Eye (tissue), 1 donor: ENCODE results near the gene NET1.

Experiments used
- DNase-seq: peaks from one replicate; pipeline ENCODE4 v3.0.0-alpha.2; 2015

NET1 gene

DNA sequence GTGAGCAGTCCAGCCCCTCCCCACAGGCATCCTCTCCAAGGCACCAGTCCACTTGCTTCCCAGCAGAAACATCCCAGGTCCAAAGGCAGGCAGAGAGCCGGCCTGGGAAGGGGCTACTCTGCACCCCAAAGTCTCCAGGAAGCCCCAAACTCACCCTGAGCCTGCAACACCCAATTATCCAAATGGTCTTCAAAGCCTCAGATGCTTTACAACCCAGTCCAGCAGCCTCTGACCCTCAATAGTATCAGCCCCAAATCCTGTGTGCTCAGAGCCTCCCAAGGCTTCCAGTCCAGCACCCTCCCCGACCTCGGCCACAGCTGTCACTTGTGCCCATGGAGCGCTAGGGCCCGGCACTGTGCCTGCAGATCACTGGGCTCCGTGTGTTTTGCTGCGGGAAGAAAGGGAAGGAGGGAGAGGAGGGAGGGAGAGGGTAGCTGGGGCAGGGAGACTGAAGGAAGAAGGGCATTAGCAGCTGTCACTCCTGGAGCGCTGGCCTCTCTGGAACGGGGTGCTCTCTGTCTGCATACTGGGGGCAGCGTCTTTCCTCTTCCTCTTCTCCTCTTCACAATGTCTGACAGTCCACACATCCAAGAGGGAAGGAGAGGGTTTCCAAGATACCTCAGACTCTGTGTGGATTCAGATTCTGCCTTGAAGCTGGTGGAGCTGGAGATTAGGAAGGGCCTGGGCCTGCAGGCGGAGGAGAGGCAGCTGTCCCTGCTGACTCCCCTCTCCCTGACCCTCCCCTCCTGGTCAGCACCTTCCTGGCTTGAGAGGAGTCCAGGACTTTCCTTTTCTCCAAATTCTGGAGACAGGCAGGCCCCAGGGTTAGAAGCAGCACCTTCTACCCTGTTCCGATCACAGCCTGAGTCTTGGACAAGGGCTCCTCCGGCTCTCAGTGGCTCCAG, 73.8 kb downstream of the NET1 start:
- no peak for DNase-seq

GRCh38 chr10:5486853-5487235, 74.5 kb downstream of the NET1 start:
- DNase-seq = no peak

DNA sequence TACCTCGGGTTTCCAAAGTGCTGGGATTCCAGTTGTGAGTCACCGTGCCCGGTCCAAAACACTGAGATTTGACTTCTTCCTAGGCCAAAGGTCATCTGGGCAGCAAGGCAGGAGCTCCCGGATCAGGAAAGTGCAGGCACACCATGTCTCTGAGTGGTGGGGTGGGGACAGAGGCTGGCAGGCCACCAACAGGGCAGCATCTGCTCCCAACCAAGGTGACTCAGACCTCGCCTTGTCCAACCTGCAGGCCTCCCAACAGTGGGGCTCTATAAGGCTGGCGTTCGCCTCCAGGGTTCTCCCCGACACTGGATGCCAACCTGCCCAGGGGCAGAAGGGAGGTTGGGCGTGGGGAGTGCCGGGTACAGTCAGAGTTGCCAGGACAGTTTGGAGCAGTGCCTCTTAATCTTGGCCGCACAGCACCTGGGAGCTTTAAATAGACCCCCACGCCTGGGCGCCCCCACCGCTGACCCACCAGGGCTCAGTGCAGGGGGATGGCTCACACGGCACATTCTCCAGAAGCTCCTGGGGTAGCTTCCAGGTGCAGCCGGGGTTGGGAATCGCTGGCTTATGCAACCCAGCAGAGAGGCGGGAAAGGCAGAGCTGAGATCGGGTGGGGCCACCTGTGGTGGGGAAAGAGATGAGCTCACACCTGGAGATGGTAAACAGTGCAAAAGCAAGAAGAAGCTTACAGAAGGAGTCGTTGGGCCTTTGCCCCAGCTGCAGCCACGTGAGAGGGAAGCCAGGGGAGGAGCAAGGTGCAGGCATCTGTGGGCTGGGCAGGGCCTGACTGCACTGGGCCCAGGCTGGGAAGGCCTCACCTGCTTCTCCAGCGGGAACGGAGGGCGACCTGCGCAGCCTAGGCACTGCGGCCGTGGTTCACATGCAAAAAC, 76.2 kb downstream of the NET1 start:
- no peak for DNase-seq

GRCh38 chr10:5490032-5490431, 77.7 kb downstream of the NET1 start:
- no peak for DNase-seq

DNA sequence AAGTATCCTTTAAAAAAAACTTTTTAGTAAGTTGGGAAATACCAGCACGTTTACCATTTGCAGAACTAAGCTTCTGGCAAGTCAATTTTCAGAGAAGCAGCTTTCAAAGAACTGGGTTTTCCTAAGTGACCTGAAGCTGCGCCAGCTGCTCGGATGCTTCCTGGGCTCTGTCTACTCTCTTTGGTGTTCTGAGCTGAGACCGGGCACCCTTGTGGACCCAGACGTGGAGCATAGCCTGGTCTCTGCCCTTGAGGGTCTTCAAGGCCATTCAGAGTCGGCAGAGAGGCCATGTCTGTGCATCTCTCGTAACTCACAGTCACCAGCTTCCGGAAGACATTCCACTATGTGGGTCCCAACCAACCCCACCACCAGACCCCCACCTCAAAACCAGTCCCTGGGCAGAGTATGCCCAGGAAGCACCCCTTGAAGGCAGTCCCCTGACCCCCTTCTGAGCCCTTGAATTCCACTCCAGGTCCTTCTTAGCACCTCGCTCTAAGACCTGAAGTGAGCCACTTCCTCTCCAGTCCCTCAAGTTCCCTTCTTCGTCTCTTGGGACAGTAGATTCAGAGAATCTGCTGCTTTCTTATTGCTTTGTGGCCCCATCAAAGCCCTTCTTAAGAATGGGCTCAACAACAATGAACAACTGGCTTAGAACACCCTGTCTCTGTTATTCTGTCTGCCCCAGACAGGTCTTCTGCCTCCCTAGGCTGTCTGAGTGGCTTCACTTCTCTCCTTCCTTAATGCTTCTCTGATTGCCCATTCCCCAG, 78.5 kb downstream of the NET1 start:
- DNase-seq = no peak

- no peak for DNase-seq
Measured at GRCh38 chr10:5491477-5491876, 79.1 kb downstream of the NET1 start.

GRCh38 chr10:5492322-5492855, 80.0 kb downstream of the NET1 start:
- no peak for DNase-seq

DNA sequence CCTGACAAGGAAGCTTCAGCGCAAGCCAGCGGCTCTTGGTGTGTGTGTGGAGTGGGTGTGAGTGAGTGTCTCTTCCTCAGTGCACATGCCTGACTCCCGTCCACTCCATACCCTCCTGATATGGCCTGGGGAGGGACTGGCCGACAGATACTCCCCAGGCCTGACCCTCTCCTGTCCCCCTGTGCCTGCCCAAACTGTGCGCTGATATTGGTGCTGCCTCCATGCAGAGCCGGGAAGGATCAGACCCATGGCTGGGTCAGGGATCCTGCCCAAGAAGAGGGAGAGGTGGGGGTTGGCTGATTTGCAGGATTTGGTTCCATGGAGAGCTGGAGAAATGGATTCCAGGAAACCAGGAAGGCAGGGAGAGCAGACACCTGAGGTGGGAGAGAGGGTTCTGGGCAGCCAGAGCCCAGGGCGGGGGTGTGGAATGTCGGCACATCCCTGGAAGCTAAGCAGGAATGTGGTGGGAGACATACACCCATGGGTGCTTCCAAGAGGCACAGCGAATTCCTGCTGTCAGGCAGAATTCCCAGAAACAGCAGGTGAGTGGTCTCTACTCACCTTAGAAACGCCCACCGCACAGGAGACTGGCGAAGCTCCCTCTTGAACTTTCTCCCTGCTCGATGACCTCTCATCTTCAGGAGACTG, 80.7 kb downstream of the NET1 start:
- no peak for DNase-seq

DNA sequence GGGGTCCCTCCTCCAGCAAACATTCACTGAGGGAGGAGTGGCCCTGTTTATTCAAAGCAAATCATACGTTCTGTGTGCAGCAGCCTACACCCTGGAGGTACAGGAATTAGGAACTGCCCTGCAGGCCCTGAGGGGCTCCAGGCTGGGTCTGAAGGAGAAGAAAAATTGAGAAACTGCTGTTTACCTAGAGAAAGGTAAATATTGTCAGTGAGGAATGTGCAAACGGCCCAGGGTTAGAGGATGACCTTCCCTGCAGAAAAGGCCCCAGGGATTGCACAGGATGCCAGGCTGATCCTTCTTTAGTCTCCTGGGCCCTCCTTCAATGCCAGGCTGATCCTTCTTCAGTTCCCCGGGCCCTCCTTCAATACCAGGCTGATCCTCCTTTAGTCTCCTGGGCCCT, 81.3 kb downstream of the NET1 start:
- no peak for DNase-seq

GRCh38 chr10:5494611-5495010, 82.3 kb downstream of the NET1 start:
- no peak for DNase-seq

GRCh38 chr10:5496261-5497250, 84.2 kb downstream of the NET1 start:
- no peak for DNase-seq

DNA sequence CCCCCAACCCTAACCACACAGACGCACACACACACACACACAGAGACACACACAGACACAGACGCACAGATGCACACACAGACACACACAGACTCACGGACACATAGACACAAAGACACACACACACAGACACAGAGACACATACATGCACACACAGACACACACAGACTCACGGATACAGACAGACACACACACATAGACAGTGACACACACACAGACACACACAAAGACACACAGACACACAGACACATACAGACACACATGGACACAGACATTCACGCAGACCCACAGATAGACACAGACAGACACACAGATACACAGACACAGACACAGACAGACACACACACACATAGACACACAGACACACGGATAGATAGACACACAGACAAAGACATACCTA, 84.9 kb downstream of the NET1 start:
- no peak for DNase-seq

- DNase-seq = no peak
Measured at GRCh38 chr10:5497948-5498730, 85.8 kb downstream of the NET1 start.

GRCh38 chr10:5498791-5499492, 86.6 kb downstream of the NET1 start:
- no peak for DNase-seq

DNA sequence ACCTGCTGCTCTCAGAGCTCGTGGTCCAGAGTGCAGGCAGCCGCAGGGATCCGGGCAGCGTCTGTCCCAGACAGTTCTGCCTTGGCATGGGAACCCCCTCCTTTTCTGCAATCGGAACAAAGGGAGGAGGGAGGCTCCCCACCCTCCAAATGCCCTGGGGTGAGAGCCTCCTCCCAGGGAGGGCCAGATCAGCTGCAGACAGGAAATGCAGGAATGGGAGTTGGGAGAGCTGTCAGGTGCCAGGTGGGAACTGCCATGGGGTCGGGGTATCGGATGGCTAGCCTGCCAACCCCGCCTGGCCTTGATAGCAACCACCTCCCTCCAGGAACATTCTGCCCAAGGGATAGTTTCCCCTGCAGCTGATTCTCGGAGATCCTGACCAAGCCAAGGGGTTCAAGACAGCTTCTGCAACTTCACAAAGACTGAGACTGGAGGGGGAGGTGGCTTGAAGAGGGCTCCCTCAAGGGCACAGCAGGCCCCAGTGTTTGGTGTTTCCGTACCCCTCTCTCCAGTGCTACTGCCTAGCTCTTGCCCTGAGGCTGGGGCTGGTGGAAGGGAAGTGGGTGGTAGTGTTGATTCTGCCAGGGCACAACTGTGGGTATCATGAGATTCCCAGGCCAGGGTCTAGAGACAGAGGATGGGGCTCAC, 87.3 kb downstream of the NET1 start, which contains the start of gene CALML5:
Gene CALML5 (minus strand): TSS at position 78 of the 648 bp plus-strand sequence. CDS start 132 bp downstream, outside the sequence.
- no peak for DNase-seq

DNA sequence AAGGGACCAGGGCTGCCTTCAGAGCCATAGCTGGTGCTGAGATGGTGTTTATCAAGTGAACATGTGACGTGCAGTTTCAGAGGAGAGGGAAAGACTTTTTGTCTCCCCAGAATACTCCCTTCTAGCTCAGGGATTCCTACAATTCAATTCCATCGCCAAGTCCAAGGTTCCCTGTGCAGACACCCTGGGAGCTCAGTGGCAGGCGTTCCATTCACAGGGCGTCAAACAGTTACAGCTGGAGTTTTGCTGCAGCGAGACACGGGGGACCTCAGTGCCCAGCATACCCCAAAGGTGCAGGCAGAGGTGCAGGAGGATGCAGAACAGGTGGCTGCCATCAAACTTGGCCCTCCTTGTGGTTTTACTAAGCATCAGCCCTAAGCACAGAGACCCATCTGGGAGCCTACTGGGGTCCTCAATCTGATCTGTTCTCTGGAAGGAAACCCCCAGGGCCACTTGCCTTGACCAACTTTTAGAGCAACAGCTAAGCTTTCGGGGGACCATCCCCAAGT, 87.9 kb downstream of the NET1 start:
- no peak for DNase-seq

GRCh38 chr10:5500910-5501309, 88.6 kb downstream of the NET1 start:
- no peak for DNase-seq

DNA sequence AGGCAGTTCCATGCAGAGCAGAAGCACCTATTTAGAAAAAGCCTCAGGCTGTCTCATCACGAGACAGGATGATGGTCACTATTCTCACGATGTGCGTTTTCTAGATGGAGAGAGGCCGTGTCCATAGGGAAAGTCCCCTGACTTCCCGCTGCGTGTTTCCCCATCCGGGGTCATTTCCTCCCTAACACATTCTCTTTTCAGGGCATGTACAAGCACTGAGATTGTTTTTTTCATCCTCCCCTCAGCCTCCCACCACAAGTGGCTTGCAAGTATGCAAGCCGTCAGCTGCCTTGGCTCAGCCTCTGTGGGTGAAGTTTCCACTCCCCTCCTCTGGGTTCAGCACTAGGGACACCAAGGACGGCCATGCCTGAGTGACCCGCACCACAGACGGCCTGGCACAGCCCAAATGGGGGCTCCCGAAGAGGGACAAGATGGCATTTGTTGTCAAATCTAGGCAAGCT, 89.7 kb downstream of the NET1 start:
- DNase-seq = no peak
